WERI-Rb-1 (cell line): ENCODE measurements around the gene APEX1.

ENCODE experiments used
- DNase-seq: peaks from one replicate; pipeline ENCODE4 v3.0.0-alpha.2; 2020
- H3K27ac ChIP-seq: fragments of 250-450 bp; sonication (Bioruptor Pico); 2 replicates; pipeline ENCODE4 v1.5.1; 2020; ENCODE audit warnings: mild to moderate bottlenecking, moderate library complexity
- H3K27me3 ChIP-seq: fragments of 250-450 bp; sonication (Bioruptor Pico); 2 replicates; pipeline ENCODE4 v1.5.1; 2021; ENCODE audit warnings: mild to moderate bottlenecking, low read depth, moderate library complexity; ENCODE audit not compliant: insufficient read depth, severe bottlenecking
- H3K36me3 ChIP-seq: fragments of 250-450 bp; sonication (Bioruptor Pico); 2 replicates; pipeline ENCODE4 v1.5.1; 2020; ENCODE audit warnings: mild to moderate bottlenecking, moderate library complexity
- H3K4me3 ChIP-seq: 2 replicates; pipeline ENCODE4 v1.5.1; 2011; ENCODE audit warnings: low read depth, mild to moderate bottlenecking, control low read depth, low read length
- H3K9me3 ChIP-seq: fragments of 250-450 bp; sonication (Bioruptor Pico); 2 replicates; pipeline ENCODE4 v1.5.1; 2021; ENCODE audit warnings: mild to moderate bottlenecking, moderate library complexity; ENCODE audit not compliant: severe bottlenecking
- CTCF ChIP-seq: IDR thresholded peaks from 2 replicates; pipeline ENCODE4 v1.5.1; 2011; ENCODE audit warnings: low read depth, mild to moderate bottlenecking, control low read depth, inconsistent platforms, low read length

Gene APEX1

DNA sequence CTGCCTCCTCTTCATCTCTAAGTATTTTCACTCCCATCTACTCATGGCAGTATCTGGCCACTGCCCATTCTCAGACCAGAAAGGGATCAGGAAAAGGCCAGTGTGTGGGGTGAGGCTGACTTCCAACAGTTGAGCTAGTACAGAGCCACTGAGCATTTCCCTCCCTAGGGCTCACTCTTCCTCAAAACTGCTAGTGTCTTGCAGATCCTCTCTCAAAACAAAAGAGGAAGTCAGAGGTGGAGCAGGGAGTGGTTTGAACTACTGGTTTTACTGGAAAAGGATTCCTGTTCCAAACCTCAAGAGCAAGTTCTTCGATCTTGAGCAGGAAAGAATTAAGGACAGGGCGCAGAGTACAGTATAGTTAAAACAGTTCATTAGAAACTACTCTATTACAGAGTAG lies 38.6 kb downstream of the APEX1 start:
- DNase-seq: no peak
- TF ChIP-seq CTCF: no peak
- H3K27me3 ChIP-seq: no peaks in the 10 kb centered on the region
- no peaks in the 10 kb centered on the region for H3K36me3 ChIP-seq
- H3K4me3 ChIP-seq: no peak overlapping the region
- no peaks in the 10 kb centered on the region for H3K9me3 ChIP-seq
- H3K27ac ChIP-seq: no peak overlapping the region

DNA sequence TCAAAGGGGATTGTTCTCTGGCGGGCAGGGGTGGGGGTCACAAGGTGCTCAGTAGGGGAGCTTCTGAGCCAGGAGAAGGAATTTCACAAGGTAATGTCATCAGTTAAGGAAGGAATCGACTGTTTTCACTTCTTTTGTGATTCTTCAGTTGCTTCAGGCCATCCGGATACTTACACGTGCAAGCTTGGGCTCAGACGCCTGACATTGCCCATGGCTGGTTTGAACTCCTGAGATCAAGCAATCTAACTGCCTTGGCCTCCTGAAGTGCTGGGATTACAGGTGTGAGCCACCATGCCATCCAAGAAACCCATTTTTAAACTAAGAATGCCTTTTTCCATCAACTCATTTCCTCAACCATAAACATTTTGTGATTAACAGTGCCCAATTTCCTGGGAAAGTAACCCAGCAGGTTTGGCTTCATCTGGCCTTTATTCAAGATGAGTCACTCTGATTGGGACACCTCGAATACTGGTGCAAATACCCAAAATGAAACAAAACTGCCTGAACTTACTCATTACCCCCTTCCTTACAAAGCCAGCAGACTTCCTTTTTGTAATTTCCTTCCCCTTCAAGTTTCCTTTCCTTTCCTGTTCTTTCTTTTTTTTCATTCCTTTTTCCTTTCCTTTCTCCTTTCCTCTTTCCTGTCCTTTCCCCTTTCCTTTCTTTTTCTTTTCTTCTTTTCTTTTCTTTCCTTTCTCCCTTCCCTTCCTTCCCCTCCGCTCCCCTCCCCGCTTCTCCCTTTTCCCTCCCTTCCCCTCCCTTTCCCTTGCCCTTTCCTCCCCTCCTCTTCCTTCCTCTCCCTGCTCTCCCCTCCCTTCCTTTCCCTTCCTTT lies 40.1 kb downstream of the APEX1 start:
- TF ChIP-seq CTCF: no peak
- Histone ChIP-seq H3K27ac (no peak overlapping the region), H3K27me3 (no peaks in the 10 kb centered on the region), H3K36me3 (no peaks in the 10 kb centered on the region), H3K9me3 (no peaks in the 10 kb centered on the region), H3K4me3 (no peak overlapping the region)
- no peak for DNase-seq

DNA sequence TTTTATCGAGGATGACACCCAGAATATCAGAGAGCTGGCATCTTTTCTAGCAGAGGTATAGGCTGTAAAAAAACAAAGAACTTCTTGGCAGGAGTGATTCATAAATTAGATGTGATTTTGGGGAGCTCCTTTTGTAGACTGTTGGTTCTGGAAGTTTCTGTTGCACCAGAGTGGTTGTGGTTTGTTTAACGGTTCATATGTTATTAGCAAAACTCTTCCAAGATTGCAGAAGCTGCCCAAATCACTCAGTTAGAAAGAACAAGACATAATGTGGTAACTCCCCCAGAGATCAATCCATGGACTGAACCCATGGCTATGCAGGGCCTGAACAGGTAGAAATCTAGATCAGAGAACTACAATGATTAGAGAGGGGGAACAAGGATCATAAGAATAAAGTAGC lies 43.6 kb downstream of the APEX1 start:
- DNase-seq: no peak
- Histone ChIP-seq H3K4me3 (no peak overlapping the region), H3K9me3 (no peaks in the 10 kb centered on the region), H3K36me3 (no peaks in the 10 kb centered on the region), H3K27me3 (no peaks in the 10 kb centered on the region), H3K27ac (no peak overlapping the region)
- TF ChIP-seq CTCF: no peak

DNA sequence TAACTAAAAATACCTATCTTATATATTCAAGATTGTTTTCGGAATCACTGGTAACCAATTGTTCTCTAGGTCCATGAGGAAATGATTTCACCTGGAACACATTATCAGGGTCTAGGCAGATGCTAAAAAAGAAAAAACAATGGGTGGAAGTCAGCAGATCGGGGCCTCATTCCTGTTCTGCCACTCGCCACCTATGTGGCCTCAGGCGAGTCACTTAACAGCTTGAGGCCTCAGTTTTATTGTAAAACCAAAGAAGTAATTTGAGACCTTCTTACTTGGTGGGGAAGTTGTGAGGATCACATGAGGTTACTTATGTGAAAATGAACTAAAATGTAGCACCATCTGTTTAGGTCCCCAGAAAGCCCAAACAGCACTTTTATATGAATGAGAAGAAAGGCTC lies 44.1 kb downstream of the APEX1 start:
- Histone ChIP-seq H3K9me3 (no peaks in the 10 kb centered on the region), H3K27me3 (no peaks in the 10 kb centered on the region), H3K27ac (no peak overlapping the region), H3K36me3 (no peaks in the 10 kb centered on the region), H3K4me3 (no peak overlapping the region)
- no peak for TF ChIP-seq CTCF
- DNase-seq: no peak

DNA sequence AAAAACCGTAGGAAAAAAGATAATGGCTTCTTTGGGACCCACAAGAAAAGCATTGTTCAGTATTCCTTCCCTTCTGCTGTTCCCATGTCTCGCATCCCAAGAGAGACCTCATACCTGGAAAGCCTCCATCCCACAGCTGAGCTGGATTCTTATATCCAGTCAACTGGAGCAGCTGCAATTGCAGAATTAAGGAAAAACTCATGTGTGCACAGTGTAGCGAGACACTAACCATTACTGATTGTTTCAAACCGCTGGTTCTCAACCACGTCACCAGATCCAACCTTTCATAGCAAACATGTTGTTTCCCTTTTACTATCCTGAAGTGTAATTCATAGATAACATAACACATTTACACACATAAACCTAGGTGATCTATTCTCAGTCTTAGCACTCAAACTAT lies 44.9 kb downstream of the APEX1 start:
- Histone ChIP-seq H3K4me3 (no peak overlapping the region), H3K9me3 (no peaks in the 10 kb centered on the region), H3K36me3 (no peaks in the 10 kb centered on the region), H3K27me3 (no peaks in the 10 kb centered on the region), H3K27ac (no peak overlapping the region)
- no peak for TF ChIP-seq CTCF
- no peak for DNase-seq

GRCh38 chr14:20501346-20501745 lies 46.3 kb downstream of the APEX1 start:
- no peak for TF ChIP-seq CTCF
- Histone ChIP-seq H3K27me3 (no peaks in the 10 kb centered on the region), H3K27ac (no peak overlapping the region), H3K9me3 (no peaks in the 10 kb centered on the region), H3K36me3 (no peaks in the 10 kb centered on the region), H3K4me3 (no peak overlapping the region)
- DNase-seq: no peak
